NCI-H345 treated with DMSO at 0.1 percent for 48 hours (cell line): ENCODE measurements around the gene NCBP3.
"Not testable (repeated sequence)": the region's sequence is repeated elsewhere in the genome, so short reads cannot be mapped to it uniquely, and the experiment has no call there.

Experiments used
- DNase-seq: peaks from one replicate; lab custom pipeline; 2025; ENCODE audit not compliant: unreplicated experiment; lab: John Stamatoyannopoulos, UW

Gene NCBP3

GRCh38 chr17:3794557-3795389 is 51.3 kb downstream of the NCBP3 start:
- no peak for DNase-seq

GRCh38 chr17:3794152-3794551 is 51.9 kb downstream of the NCBP3 start:
- DNase-seq: not testable (repeated sequence)

GRCh38 chr17:3793258-3793657 is 52.8 kb downstream of the NCBP3 start:
- not testable (repeated sequence) for DNase-seq

GRCh38 chr17:3792481-3792880 is 53.6 kb downstream of the NCBP3 start:
- DNase-seq: no peak

GRCh38 chr17:3788200-3788599 is 57.8 kb downstream of the NCBP3 start:
- no peak for DNase-seq

GRCh38 chr17:3785323-3785722 is 60.7 kb downstream of the NCBP3 start:
- not testable (repeated sequence) for DNase-seq

GRCh38 chr17:3782751-3783150 is 63.3 kb downstream of the NCBP3 start:
- DNase-seq: no peak

- DNase-seq: no peak
Observed at GRCh38 chr17:3780986-3781385, 65.1 kb downstream of the NCBP3 start.

GRCh38 chr17:3777366-3778120 is 68.5 kb downstream of the NCBP3 start:
- no peak for DNase-seq

- DNase-seq: no peak
Observed at GRCh38 chr17:3773966-3774365, 72.1 kb downstream of the NCBP3 start.

- no peak for DNase-seq
Observed at GRCh38 chr17:3773511-3773910, 72.5 kb downstream of the NCBP3 start.

- DNase-seq: no peak
Observed at GRCh38 chr17:3772764-3773163, 73.3 kb downstream of the NCBP3 start.

- DNase-seq: no peak
Observed at GRCh38 chr17:3771140-3771539, 74.9 kb downstream of the NCBP3 start.

- no peak for DNase-seq
Observed at GRCh38 chr17:3770466-3770865, 75.6 kb downstream of the NCBP3 start.

GRCh38 chr17:3768769-3769168 is 77.3 kb downstream of the NCBP3 start:
- DNase-seq: no peak

GRCh38 chr17:3768341-3768740 is 77.7 kb downstream of the NCBP3 start:
- DNase-seq: no peak

GRCh38 chr17:3766779-3767178 is 79.3 kb downstream of the NCBP3 start:
- no peak for DNase-seq

GRCh38 chr17:3765981-3766380 is 80.1 kb downstream of the NCBP3 start:
- no peak for DNase-seq

GRCh38 chr17:3763777-3764170 is 82.3 kb downstream of the NCBP3 start:
- no peak for DNase-seq

GRCh38 chr17:3762922-3763776 is 82.9 kb downstream of the NCBP3 start:
- no peak for DNase-seq

GRCh38 chr17:3761918-3762380 is 84.1 kb downstream of the NCBP3 start:
- no peak for DNase-seq
